Astrocyte (in vitro differentiated cells and primary cell): ENCODE results near the gene USP21.

ENCODE experiments used
- EZH2 ChIP-seq: IDR thresholded peaks from 2 replicates; pipeline ENCODE4 v1.6.1; 2012; ENCODE audit warnings: mild to moderate bottlenecking, low read length, inconsistent platforms; ENCODE audit not compliant: insufficient read depth
- TF ChIP-seq, protein P1 (sequence below): IDR thresholded peaks from 2 replicates; pipeline ENCODE4 v1.5.1; 2011; ENCODE audit warnings: low read depth, mild to moderate bottlenecking, inconsistent platforms, low read length, moderate library complexity; ENCODE audit not compliant: insufficient read depth

DNA sequence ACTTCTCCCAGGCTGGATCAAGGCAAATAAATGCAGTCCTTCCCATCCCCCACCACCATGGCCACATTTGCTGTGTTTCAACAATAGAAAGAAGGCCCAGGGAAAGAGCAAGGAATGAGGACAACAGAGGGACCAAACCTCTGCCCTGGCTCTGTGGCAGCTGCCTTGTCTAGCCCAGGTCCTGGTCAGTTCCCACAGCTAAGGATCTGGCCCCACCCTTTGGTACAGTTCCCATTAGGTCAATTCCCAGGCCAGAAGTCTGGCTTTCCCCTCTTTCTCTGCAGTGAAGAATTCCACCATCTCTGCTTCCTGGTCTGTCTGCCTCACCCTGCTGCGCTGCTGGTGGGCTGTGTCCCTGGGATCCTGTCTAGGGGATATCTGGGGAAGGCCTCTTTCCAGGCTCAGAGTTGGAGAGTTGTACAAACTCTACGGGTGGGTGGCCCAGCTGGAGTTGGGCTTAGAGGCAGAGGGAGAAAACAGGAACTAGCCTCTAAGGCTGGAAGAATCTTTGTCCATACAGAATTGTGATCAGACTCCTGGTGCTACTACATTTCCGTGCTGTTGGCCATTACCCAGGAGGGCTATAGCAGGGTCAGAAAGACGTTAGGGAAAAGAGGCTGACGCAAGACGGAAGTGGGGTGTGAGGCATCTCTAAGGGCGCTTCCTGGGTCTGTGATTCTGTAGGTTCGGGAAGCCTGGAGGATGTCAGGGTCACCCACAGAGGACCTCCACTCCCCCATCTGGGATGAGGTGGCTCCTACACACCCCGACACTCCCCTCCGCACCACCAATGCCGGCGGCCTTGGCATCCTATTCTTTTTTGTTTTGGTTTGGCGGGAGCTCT is 41.9 kb downstream of the USP21 start:
- TF ChIP-seq, protein P1, sequence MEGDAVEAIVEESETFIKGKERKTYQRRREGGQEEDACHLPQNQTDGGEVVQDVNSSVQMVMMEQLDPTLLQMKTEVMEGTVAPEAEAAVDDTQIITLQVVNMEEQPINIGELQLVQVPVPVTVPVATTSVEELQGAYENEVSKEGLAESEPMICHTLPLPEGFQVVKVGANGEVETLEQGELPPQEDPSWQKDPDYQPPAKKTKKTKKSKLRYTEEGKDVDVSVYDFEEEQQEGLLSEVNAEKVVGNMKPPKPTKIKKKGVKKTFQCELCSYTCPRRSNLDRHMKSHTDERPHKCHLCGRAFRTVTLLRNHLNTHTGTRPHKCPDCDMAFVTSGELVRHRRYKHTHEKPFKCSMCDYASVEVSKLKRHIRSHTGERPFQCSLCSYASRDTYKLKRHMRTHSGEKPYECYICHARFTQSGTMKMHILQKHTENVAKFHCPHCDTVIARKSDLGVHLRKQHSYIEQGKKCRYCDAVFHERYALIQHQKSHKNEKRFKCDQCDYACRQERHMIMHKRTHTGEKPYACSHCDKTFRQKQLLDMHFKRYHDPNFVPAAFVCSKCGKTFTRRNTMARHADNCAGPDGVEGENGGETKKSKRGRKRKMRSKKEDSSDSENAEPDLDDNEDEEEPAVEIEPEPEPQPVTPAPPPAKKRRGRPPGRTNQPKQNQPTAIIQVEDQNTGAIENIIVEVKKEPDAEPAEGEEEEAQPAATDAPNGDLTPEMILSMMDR: no peak
- TF ChIP-seq EZH2: no peak
